NCI-H2227 (cell line): ENCODE measurements around the gene KRTAP10-4.
A peak's percentile ranks its signal among the peaks of the same experiment; 100 is the strongest.
"Not testable (repeated sequence)": the region's sequence is repeated elsewhere in the genome, so short reads cannot be mapped to it uniquely, and the experiment has no call there.

Experiments used
- DNase-seq: peaks from one replicate; lab custom pipeline; 2025; ENCODE audit not compliant: unreplicated experiment; lab: John Stamatoyannopoulos, UW

The KRTAP10-4 gene

GRCh38 chr21:44596068-44596725 lies 22.7 kb downstream of the KRTAP10-4 start:
- no peak for DNase-seq

DNA sequence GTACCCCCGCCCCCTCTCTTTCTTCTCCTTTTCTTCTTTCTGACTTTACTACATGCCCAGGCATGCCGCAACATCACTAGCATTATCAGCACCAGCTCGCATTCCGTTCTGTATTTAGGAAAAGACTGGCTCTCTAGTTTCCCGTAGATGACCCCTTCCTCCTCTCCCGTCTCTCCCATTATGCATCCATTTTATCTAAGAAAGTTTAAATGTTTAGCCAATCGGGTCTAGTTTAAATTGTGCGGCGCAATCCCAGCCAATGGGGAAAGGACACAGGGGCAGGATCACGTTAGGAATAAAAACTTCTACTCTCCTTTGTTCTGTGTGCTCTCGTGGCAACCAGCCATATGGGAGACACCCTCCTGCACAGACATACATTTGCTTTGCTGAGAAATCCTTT lies 24.5 kb downstream of the KRTAP10-4 start:
- peak; percentile 43 for DNase-seq

DNA sequence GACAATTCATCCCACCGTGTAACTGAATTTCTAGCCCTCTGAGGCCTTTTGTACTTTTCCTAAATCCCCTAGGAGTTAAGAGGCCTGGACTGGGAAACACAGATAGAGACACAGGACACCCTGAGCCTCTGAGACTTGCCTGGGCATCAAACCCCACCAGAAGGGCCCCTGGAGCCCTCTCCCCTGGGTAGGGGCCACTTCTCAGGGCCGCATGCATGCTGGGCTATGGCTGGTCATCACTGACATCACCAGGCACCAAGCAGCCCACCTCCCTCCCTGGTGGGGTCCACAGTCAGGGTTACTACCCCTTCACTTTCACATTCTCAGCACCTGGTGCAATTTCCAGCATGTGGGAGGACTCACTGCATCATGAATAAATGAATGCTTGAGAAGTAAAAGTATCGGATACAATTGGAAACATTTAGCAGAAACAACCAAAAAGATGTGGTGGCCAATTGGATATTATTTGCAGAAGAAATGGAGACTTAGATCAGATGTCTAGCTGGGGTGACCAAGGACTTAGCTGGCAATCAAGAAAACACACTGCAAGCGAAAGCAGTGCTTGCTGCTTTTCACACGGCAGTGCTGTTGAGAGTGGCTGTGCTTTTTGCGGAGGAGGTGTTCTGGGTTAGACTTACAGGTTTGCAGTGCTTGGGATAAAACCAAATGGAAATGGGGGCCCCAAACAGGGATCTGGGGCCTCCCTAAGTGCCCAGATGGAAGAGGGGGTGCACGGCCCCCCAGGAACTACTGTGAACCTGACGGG lies 25.9 kb downstream of the KRTAP10-4 start:
- no peak for DNase-seq

GRCh38 chr21:44600118-44600978 lies 26.8 kb downstream of the KRTAP10-4 start, which contains the start of gene KRTAP10-7:
KRTAP10-7 (plus strand) TSS chr21:44600597; CDS start chr21:44600622, 25 bp downstream.
- DNase-seq, result not testable (repeated sequence)

- peak; percentile 14 for DNase-seq
These were observed 27.6 kb downstream of the KRTAP10-4 start for GRCh38 chr21:44601091-44601490.

- DNase-seq, result no peak
These were observed 28.3 kb downstream of the KRTAP10-4 start for GRCh38 chr21:44601596-44602462.

DNA sequence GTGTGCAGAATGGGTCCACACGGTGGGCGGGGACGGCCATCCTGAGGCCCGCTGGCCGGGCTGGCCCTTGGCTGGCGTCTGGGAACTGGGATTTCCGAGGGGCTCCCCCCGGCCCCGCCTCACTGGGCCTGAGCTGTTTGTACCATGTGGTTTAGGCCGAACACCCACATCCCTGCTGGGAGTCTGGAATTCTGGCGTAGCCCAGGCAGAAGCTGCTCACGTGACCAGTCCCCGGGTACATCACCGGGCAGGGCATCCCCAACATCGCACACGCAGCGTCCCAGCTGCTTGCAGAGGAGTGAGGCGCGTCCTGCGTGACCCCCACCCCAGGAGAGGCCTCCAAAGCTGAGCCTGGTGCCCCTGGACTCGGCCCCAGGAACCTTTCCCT lies 28.9 kb downstream of the KRTAP10-4 start:
- DNase-seq, result no peak

- DNase-seq, result no peak
These were observed 29.8 kb downstream of the KRTAP10-4 start for GRCh38 chr21:44603109-44603875.

DNA sequence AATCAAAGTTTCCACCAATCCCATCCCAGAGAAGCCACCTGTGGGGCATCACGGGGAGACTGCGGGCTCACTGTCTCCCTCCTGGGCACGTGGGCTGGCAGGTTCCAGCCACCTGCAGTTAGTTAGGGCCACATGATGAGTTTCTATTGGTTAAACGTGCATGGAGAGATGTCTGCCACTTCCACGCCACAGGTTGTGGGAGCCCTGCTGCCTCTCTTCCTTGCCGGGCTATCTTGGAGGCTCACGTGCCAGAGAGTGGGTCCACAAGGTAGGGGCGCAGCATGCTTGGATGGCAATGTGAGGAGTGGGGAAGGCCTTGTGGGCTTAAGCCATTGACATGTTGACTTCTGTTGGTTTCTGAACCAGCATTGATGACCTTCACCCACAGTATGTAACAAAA lies 30.4 kb downstream of the KRTAP10-4 start:
- DNase-seq, result no peak

- DNase-seq, result no peak
These were observed 33.0 kb downstream of the KRTAP10-4 start for GRCh38 chr21:44606495-44606894.

GRCh38 chr21:44609193-44609592 lies 35.7 kb downstream of the KRTAP10-4 start:
- no peak for DNase-seq

DNA sequence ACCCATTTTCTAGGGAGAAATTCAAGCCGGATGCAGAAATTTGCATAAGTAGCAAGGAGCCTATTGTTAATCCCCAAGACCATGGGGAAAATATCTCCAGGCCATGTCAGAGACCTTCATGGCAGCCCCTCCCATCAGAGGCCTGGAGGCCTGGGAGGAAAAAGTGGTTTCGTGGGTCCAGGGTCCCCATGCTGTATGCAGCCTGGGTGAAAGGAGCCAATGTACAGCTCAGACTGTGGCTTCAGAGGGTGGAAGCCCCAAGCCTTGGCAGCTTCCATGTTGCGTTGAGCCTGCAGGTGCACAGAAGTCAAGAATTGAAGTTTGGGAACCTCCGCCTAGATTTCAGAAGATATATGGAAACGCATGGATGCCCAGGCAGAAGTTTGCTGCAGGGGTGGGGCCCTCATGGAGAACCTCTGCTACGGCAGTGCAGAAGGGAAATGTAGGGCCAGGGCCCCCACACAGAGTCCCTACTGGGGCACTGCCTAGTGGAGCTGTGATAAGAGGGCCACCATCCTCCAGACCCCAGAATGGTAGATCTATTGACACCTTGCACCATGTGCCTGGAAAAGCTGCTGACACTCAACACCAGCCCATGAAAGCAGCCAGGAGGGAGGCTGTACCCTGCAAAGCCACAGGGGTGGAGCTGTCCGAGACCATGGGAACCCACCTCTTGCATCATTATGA lies 36.8 kb downstream of the KRTAP10-4 start:
- DNase-seq, result not testable (repeated sequence)

GRCh38 chr21:44611551-44611950 lies 38.0 kb downstream of the KRTAP10-4 start:
- DNase-seq, result no peak

DNA sequence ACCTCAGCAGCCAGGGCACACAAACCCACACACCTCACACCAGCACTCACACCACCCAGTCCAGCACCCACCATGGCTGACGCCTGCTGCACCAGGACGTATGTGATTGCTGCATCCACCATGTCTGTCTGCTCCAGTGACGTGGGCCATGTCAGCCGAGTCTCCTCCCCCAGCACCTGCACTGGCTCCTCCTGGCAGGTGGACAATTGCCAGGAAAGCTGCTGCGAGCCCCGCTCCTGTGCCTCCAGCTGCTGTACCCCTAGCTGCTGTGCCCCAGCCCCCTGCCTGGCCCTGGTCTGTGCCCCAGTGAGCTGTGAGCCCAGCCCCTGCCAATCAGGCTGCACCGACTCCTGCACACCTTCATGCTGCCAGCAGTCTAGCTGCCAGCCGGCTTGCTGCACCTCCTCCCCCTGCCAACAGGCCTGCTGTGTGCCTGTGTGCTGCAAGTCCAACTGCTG lies 38.5 kb downstream of the KRTAP10-4 start, which contains the start of gene KRTAP10-8:
Gene KRTAP10-8 (plus strand): TSS at position 51 of the 458 bp plus-strand sequence. CDS start 22 bp downstream, at position 73.
- DNase-seq, result no peak

GRCh38 chr21:44612669-44613229 lies 39.2 kb downstream of the KRTAP10-4 start:
- DNase-seq, result no peak

GRCh38 chr21:44613386-44614155 lies 40.0 kb downstream of the KRTAP10-4 start:
- DNase-seq, result no peak

- DNase-seq, result no peak
These were observed 40.7 kb downstream of the KRTAP10-4 start for GRCh38 chr21:44614161-44614631.

- no peak for DNase-seq
These were observed 41.4 kb downstream of the KRTAP10-4 start for GRCh38 chr21:44614961-44615391.
